WTC11 (cell line): ENCODE results near the gene DHFR.

ENCODE experiments used
- CREB1 ChIP-seq: sonication (generic); formaldehyde crosslinking; IDR thresholded peaks from 2 replicates; pipeline ENCODE4 v1.8.0; 2023; ENCODE audit warnings: mild to moderate bottlenecking, missing genetic modification reagents
- CREM ChIP-seq: sonication (generic); formaldehyde crosslinking; IDR thresholded peaks from 2 replicates; pipeline ENCODE4 v1.8.1; 2022; ENCODE audit warnings: mild to moderate bottlenecking, missing genetic modification reagents, moderate library complexity
- FOXP1 ChIP-seq: sonication (generic); formaldehyde crosslinking; IDR thresholded peaks from 2 replicates; pipeline ENCODE4 v1.8.0; 2022; ENCODE audit warnings: missing genetic modification reagents, mild to moderate bottlenecking, moderate library complexity, borderline replicate concordance
- MYBL2 ChIP-seq: sonication (generic); formaldehyde crosslinking; IDR thresholded peaks from 2 replicates; pipeline ENCODE4 v1.8.1; 2023; ENCODE audit warnings: mild to moderate bottlenecking, moderate library complexity, missing genetic modification reagents
- NR2C2 ChIP-seq: sonication (generic); formaldehyde crosslinking; IDR thresholded peaks from 2 replicates; pipeline ENCODE4 v1.8.0; 2022; ENCODE audit warnings: mild to moderate bottlenecking, missing genetic modification reagents
- PRRX2 ChIP-seq: fragments of 250-450 bp; sonication (Bioruptor Pico); IDR thresholded peaks from 2 replicates; pipeline ENCODE4 v1.8.0; 2021; ENCODE audit warnings: mild to moderate bottlenecking
- SMAD3 ChIP-seq: sonication (generic); formaldehyde crosslinking; IDR thresholded peaks from 2 replicates; pipeline ENCODE4 v1.8.0; 2022; ENCODE audit warnings: missing genetic modification reagents, mild to moderate bottlenecking, borderline replicate concordance
- SMAD4 ChIP-seq: sonication (generic); formaldehyde crosslinking; IDR thresholded peaks from 2 replicates; pipeline ENCODE4 v1.8.0; 2022; ENCODE audit warnings: mild to moderate bottlenecking, missing genetic modification reagents
- ZNF263 ChIP-seq: sonication (generic); formaldehyde crosslinking; IDR thresholded peaks from 2 replicates; pipeline ENCODE4 v1.8.1; 2022; ENCODE audit warnings: low read depth, mild to moderate bottlenecking, moderate library complexity, missing genetic modification reagents
- TF ChIP-seq, protein P1 (sequence below): sonication (generic); formaldehyde crosslinking; IDR thresholded peaks from 2 replicates; pipeline ENCODE4 v1.8.0; 2023; ENCODE audit warnings: missing genetic modification reagents
- TF ChIP-seq, protein P2 (sequence below): fragments of 200-600 bp; IDR thresholded peaks from 2 replicates; pipeline ENCODE4 v1.8.0; 2022; ENCODE audit warnings: antibody characterized with exemption
- TF ChIP-seq, protein P3 (sequence below): sonication (generic); formaldehyde crosslinking; IDR thresholded peaks from 2 replicates; pipeline ENCODE4 v1.8.1; 2023; ENCODE audit warnings: mild to moderate bottlenecking, missing genetic modification reagents, moderate library complexity
- TF ChIP-seq, protein P4 (sequence below): sonication (generic); formaldehyde crosslinking; conservative IDR thresholded peaks from 2 replicates; pipeline ENCODE4 v1.8.1; 2022; ENCODE audit warnings: mild to moderate bottlenecking, missing genetic modification reagents
- TF ChIP-seq, protein P5 (sequence below): sonication (generic); formaldehyde crosslinking; IDR thresholded peaks from 2 replicates; pipeline ENCODE4 v1.8.0; 2022; ENCODE audit warnings: mild to moderate bottlenecking, missing genetic modification reagents

DNA sequence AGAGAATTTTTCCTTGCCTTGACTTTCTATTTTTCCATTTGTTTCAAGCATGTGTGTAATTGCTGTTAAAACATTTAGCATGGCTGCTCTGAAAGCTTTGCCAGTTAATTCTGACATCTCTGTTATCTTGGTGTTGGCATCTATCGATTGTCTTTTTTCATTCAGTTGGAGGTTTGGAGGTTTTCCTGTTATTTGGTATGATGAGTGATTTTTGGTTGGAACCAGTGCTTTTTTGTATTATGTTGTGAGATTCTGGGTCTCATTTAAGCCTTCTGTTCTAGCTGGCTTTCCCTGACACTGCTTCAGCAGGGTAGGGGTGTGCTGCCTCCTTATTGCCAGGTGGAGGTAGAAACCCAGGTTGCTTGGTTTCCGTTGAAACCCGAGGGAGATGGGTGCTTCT lies 40.9 kb upstream of the DHFR start:
- no peak for TF ChIP-seq NR2C2 (CRISPR knock-in tag)
- TF ChIP-seq, protein P1, sequence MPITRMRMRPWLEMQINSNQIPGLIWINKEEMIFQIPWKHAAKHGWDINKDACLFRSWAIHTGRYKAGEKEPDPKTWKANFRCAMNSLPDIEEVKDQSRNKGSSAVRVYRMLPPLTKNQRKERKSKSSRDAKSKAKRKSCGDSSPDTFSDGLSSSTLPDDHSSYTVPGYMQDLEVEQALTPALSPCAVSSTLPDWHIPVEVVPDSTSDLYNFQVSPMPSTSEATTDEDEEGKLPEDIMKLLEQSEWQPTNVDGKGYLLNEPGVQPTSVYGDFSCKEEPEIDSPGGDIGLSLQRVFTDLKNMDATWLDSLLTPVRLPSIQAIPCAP (CRISPR knock-in tag), result no peak
- TF ChIP-seq, protein P2, sequence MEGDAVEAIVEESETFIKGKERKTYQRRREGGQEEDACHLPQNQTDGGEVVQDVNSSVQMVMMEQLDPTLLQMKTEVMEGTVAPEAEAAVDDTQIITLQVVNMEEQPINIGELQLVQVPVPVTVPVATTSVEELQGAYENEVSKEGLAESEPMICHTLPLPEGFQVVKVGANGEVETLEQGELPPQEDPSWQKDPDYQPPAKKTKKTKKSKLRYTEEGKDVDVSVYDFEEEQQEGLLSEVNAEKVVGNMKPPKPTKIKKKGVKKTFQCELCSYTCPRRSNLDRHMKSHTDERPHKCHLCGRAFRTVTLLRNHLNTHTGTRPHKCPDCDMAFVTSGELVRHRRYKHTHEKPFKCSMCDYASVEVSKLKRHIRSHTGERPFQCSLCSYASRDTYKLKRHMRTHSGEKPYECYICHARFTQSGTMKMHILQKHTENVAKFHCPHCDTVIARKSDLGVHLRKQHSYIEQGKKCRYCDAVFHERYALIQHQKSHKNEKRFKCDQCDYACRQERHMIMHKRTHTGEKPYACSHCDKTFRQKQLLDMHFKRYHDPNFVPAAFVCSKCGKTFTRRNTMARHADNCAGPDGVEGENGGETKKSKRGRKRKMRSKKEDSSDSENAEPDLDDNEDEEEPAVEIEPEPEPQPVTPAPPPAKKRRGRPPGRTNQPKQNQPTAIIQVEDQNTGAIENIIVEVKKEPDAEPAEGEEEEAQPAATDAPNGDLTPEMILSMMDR, result no peak
- TF ChIP-seq ZNF263 (CRISPR knock-in tag), result no peak
- no peak for TF ChIP-seq CREB1 (CRISPR knock-in tag)
- no peak for TF ChIP-seq CREM (CRISPR knock-in tag)
- TF ChIP-seq SMAD4 (CRISPR knock-in tag), result no peak
- TF ChIP-seq, protein P3, sequence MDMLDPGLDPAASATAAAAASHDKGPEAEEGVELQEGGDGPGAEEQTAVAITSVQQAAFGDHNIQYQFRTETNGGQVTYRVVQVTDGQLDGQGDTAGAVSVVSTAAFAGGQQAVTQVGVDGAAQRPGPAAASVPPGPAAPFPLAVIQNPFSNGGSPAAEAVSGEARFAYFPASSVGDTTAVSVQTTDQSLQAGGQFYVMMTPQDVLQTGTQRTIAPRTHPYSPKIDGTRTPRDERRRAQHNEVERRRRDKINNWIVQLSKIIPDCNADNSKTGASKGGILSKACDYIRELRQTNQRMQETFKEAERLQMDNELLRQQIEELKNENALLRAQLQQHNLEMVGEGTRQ (CRISPR knock-in tag), result no peak
- TF ChIP-seq, protein P4, sequence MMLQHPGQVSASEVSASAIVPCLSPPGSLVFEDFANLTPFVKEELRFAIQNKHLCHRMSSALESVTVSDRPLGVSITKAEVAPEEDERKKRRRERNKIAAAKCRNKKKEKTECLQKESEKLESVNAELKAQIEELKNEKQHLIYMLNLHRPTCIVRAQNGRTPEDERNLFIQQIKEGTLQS (CRISPR knock-in tag), result no peak
- no peak for TF ChIP-seq PRRX2 (CRISPR knock-in tag)
- TF ChIP-seq FOXP1 (CRISPR knock-in tag), result no peak
- TF ChIP-seq, protein P5, sequence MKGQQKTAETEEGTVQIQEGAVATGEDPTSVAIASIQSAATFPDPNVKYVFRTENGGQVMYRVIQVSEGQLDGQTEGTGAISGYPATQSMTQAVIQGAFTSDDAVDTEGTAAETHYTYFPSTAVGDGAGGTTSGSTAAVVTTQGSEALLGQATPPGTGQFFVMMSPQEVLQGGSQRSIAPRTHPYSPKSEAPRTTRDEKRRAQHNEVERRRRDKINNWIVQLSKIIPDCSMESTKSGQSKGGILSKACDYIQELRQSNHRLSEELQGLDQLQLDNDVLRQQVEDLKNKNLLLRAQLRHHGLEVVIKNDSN, result no peak
- no peak for TF ChIP-seq SMAD3 (CRISPR knock-in tag)
- TF ChIP-seq MYBL2, result no peak
